Mesodermal cell (in vitro differentiated cells): ENCODE measurements around the gene TTC7B.

Experiments used
- H3K27ac ChIP-seq: 2 replicates; pipeline ENCODE4 v1.7.0; 2013; ENCODE audit warnings: mild to moderate bottlenecking, low read depth, low read length, moderate library complexity; ENCODE audit not compliant: severe bottlenecking
- H3K36me3 ChIP-seq: 2 replicates; pipeline ENCODE4 v1.7.1; 2013; ENCODE audit warnings: mild to moderate bottlenecking, low read length, moderate library complexity; ENCODE audit not compliant: control insufficient read depth, insufficient read depth
- H3K4me1 ChIP-seq: one replicate; pipeline ENCODE4 v1.7.1; 2013; ENCODE audit warnings: mild to moderate bottlenecking, low read length; ENCODE audit not compliant: insufficient read depth, control insufficient read depth, poor library complexity, severe bottlenecking
- H3K4me3 ChIP-seq: 2 replicates; pipeline ENCODE4 v1.7.0; 2013; ENCODE audit warnings: low read length, control low read depth, mild to moderate bottlenecking; ENCODE audit not compliant: insufficient read depth, poor library complexity, severe bottlenecking; ENCODE audit errors: extremely low read depth
- H3K9me3 ChIP-seq: 2 replicates; pipeline ENCODE4 v1.7.1; 2013; ENCODE audit warnings: mild to moderate bottlenecking, low read length, moderate library complexity; ENCODE audit not compliant: control insufficient read depth
- WGBS, 2 experiments: methylation state at CpG; one replicate each; pipeline ENCODE4 v1.1.5; 2013; ENCODE audit warnings: missing lambda C conversion rate in 2 of 2; ENCODE audit not compliant: insufficient coverage in 2 of 2; 5-methylcytosine and 5-hydroxymethylcytosine counted together

TTC7B gene

GRCh38 chr14:90545966-90546751, 270.1 kb downstream of the TTC7B start:
- Histone ChIP-seq H3K27ac (no peak overlapping the region), H3K36me3 (no peaks in the 10 kb centered on the region), H3K9me3 (no peaks in the 10 kb centered on the region), H3K4me3 (no peak overlapping the region), H3K4me1 (peaks cover 2% of the 10 kb centered on the region)
- whole genome bisulfite sequencing, 2 experiments, result 77 to 85% methylated on average over 8 to 10 of the region's 10 CpGs

- Histone ChIP-seq H3K27ac (no peak overlapping the region), H3K4me3 (no peak overlapping the region), H3K4me1 (no peaks in the 10 kb centered on the region), H3K36me3 (no peaks in the 10 kb centered on the region), H3K9me3 (no peaks in the 10 kb centered on the region)
- WGBS, 2 experiments, result 94 to 100% methylated on average over 2 to 3 of the region's 3 CpGs
Measured at GRCh38 chr14:90545382-90545781, 270.8 kb downstream of the TTC7B start.

- 89 to 92% methylated on average over 5 to 8 of the region's 8 CpGs for WGBS, 2 experiments
- Histone ChIP-seq H3K4me1 (no peaks in the 10 kb centered on the region), H3K27ac (no peak overlapping the region), H3K4me3 (no peak overlapping the region), H3K36me3 (no peaks in the 10 kb centered on the region), H3K9me3 (no peaks in the 10 kb centered on the region)
Measured at GRCh38 chr14:90544971-90545370, 271.3 kb downstream of the TTC7B start.

- Histone ChIP-seq H3K36me3 (no peaks in the 10 kb centered on the region), H3K4me3 (no peak overlapping the region), H3K27ac (no peak overlapping the region), H3K4me1 (no peaks in the 10 kb centered on the region), H3K9me3 (no peaks in the 10 kb centered on the region)
- WGBS, 2 experiments, result 84 to 100% methylated on average over 4 to 5 of the region's 9 CpGs
Measured at GRCh38 chr14:90544566-90544965, 271.7 kb downstream of the TTC7B start.

GRCh38 chr14:90543876-90544275, 272.4 kb downstream of the TTC7B start:
- no peak overlapping the region for H3K4me3 ChIP-seq
- WGBS, 2 experiments, result 94 to 95% methylated on average over 2 to 3 of the region's 6 CpGs

GRCh38 chr14:90541076-90541634, 275.1 kb downstream of the TTC7B start:
- Histone ChIP-seq H3K36me3 (no peaks in the 10 kb centered on the region), H3K4me3 (no peak overlapping the region), H3K27ac (no peak overlapping the region), H3K4me1 (no peaks in the 10 kb centered on the region), H3K9me3 (no peaks in the 10 kb centered on the region)
- WGBS, 2 experiments, result 94 to 99% methylated on average over 15 to 23 of the region's 26 CpGs

More at GRCh38 chr14:90543876-90544275, 272.4 kb downstream of the TTC7B start:
- no peaks in the 10 kb centered on the region for H3K36me3 ChIP-seq
- H3K27ac ChIP-seq, result no peak overlapping the region
- no peaks in the 10 kb centered on the region for H3K9me3 ChIP-seq
- H3K4me1 ChIP-seq, result no peaks in the 10 kb centered on the region

- no peak overlapping the region for H3K27ac ChIP-seq
- WGBS, 2 experiments, result 100% methylated on average over 1 of the region's 4 CpGs; no CpG with 5 or more reads in 1 of the 2 experiments
Measured at GRCh38 chr14:90540437-90540836, 275.8 kb downstream of the TTC7B start.

GRCh38 chr14:90539996-90540395, 276.2 kb downstream of the TTC7B start:
- Histone ChIP-seq H3K4me3 (no peak overlapping the region), H3K4me1 (no peaks in the 10 kb centered on the region), H3K27ac (no peak overlapping the region), H3K36me3 (no peaks in the 10 kb centered on the region), H3K9me3 (no peaks in the 10 kb centered on the region)
- 93 to 94% methylated on average over 8 to 11 of the region's 12 CpGs for WGBS, 2 experiments

More at GRCh38 chr14:90540437-90540836, 275.8 kb downstream of the TTC7B start:
- Histone ChIP-seq H3K36me3 (no peaks in the 10 kb centered on the region), H3K4me3 (no peak overlapping the region), H3K4me1 (no peaks in the 10 kb centered on the region), H3K9me3 (no peaks in the 10 kb centered on the region)

- Histone ChIP-seq H3K27ac (no peak overlapping the region), H3K9me3 (no peaks in the 10 kb centered on the region), H3K4me1 (peaks cover 5% of the 10 kb centered on the region), H3K4me3 (no peak overlapping the region), H3K36me3 (no peaks in the 10 kb centered on the region)
- WGBS, 2 experiments, result 92 to 93% methylated on average over 3 of the region's 3 CpGs
Measured at GRCh38 chr14:90539496-90539775, 276.8 kb downstream of the TTC7B start.

GRCh38 chr14:90538716-90539495, 277.3 kb downstream of the TTC7B start:
- no peak overlapping the region for H3K4me3 ChIP-seq
- no peak overlapping the region for H3K27ac ChIP-seq
- H3K4me1 ChIP-seq, result peaks cover 9% of the 10 kb centered on the region
- H3K9me3 ChIP-seq, result no peaks in the 10 kb centered on the region
- 83 to 91% methylated on average over 12 to 13 of the region's 13 CpGs for WGBS, 2 experiments
- no peaks in the 10 kb centered on the region for H3K36me3 ChIP-seq
